Kidney capillary endothelial cell (primary cell): Measurements from ENCODE around the gene EPB41L2.

ENCODE experiments used
- DNase-seq: peaks from one replicate; pipeline ENCODE4 v3.0.0-alpha.2; 2018; ENCODE audit warnings: low spot score

EPB41L2 gene

GRCh38 chr6:131061751-131062119, 1.3 kb downstream of the EPB41L2 start:
- DNase-seq, result no peak

DNA sequence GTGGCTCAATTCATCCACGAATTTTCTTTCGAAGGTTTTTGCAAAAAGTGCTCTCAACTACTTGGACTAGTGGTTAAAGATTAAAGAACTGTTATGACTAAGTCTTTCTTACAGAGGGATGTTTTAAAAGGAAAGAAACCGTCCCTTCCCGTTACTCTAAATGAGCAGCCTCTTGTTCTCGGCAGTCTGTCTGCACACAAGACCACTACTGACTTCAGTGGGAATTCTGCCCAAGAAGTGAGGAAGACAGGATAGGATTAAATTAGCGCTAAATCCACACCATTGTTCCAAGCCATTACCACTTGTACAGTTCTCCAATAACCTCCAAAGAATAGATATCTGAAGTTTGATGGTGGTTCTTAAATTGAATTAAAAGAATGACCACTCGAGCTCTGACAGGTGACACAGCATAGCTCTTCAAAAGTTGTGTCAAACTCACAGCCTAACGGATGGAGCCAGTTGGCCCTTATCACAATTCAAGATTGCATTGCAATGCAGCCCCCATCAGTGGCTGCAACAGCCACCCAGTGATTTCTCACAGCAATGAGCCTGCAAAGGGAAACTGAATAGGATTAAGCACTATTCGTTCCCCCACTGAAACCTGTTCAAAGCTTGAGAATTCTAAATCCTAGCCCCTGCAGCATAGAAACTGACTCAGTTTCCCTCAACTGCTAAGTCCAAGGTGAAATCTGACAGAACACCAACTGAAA, 1.8 kb downstream of the EPB41L2 start:
- no peak for DNase-seq

GRCh38 chr6:131060311-131060710, 2.7 kb downstream of the EPB41L2 start:
- no peak for DNase-seq

- no peak for DNase-seq
Observed at GRCh38 chr6:131059486-131059885, 3.6 kb downstream of the EPB41L2 start.

DNA sequence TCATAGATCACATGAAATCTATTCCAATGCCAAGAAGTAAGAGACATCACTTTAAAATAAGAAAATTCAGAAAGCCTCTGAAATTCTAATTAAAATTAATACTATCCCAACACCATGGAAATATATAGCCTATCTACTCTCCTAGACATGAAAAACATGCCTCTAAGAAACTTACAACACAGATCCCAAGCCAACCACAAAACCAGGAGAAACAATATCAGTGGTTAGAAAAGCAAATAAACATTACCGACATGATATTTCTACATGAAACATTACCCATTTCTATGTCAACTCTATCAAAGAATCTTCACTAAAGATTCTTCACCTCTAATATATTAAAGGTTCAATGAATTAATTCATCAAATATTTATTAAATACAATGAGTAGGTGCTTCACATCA, 4.8 kb downstream of the EPB41L2 start:
- DNase-seq, result no peak

DNA sequence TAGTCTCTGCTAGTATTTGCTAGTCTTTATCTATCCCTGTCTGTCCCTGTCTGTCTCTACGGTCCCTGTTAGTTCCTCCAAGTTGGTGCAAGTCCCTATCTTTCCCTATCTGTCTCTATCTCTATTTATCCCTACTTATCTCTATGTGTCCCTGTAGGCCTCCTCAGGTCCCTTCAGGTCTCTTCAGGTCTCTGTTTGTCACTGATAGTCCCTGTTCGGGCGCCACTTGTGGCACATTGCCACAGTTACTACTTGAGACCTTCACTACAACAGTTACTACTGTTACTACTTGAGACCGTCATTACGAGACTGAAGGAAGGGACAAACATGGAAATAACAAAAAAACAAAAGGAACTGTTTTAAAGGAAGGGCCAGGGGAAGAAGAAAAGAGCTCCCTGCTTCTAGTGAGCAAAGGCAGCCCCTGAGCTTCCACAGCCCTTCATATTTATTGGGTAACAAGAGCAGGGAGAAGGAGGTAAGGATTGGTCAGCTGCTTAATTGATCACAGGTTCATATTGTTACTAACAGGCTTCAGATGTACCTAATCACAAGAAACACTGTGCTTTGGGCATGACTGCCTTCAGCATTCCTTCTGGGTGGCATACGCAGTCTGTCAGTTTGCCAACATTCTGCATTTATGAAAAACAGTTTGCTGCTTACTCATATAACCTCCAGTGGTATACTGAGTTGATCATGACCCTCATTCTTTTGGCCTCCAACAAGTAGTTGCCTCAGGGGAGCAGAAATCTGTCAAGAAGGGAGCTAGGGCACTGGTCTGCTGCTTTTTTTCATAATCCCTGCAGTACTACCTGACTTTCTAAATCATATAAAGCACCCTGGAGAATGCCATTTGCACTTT, 8.4 kb downstream of the EPB41L2 start:
- no peak for DNase-seq

DNA sequence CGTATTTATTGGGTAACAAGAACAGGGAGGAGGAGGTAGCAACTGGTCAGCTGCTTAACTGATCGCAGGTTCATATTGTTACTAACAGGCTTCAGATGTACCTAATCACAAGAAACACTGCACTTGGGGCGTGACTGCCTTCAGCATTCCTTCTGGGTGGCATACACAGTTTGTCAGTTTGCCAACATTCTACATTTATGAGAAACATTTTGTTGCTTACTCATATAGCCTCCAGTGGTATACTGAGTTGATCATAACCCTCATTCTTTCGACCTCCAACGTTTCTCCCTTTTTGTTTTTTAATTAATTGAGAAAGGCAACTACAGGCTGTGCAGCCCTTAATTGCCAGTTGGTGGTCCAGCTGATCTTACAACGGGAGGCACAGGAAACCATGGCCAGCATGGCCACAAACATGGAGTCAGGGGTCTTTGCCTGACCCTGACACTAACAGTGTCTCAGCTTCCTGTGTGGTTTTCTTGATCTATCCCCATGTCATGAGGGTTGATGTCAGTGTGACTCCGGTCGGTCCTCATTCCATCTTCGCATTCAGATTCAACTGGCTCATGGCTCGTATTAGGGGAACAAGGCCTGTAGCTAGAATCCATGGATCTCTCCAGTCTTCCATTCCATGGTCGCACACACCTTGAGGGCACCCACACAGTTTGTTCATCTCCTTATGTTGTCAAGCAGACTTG, 9.4 kb downstream of the EPB41L2 start:
- no peak for DNase-seq

GRCh38 chr6:131052181-131052580, 10.9 kb downstream of the EPB41L2 start:
- no peak for DNase-seq

DNA sequence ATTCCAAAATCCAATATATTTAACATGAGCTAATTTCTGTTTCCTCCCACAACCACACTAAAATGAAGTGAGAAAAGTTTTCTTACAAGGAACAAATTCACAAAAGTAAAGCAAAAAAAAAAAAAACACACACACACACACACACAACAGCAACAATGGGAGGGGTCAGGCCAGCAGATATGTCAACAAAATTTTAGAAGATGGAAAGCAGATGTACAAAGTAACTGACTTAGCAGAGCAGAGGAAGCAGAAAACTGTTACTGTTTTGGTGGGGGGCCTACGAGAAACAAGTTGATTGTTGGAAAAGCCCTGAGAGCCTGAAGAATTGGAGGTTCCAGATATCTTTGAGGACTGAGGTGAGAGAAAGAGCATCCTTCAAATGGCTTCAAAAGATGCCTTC, 11.7 kb downstream of the EPB41L2 start:
- no peak for DNase-seq

DNA sequence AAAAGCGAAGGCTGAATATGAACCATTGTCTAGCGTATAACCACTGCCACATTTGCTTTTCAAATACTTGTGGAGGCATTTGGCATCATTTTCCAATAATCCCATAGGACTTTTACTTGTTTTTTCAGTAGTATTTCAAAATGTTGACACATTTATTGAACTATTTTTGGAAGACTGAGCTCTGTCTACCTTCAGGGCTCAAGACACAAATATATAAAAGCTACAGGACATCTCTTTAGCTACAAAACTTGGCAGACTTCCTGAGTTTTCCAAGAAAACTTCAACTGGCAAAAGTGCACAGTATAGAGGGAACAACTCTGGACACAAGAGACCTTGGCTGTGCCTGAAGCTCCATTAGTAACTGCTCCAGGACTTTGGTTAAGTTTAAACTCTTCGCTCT, 13.4 kb downstream of the EPB41L2 start:
- no peak for DNase-seq

DNA sequence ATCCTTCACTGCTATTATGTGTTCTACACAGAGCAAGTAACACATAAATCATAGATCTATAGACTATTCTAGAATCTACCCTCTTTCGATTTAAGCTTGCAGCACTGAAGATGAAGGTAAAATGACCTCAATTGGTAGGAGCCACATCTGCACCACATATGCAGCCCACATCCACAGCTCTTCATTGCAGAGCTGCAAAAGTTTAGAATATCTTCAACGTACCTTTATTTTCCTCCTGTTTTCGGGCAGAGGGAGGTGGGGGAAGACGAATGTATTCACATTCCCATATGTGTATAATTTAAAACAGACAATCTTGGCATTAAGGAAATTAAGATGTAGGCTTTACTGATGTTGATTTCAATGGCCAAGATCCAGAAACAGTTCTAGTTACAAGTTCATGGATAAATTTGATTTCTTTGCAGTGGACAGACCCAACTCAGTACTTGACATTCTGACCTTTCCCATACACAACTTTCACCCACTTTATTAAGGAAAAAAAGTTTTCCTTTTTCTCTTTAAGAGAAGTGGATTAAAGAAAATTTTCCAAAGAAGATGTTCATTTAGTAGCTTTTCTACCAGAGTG, 14.0 kb downstream of the EPB41L2 start:
- no peak for DNase-seq

GRCh38 chr6:131048459-131048858, 14.6 kb downstream of the EPB41L2 start:
- no peak for DNase-seq

DNA sequence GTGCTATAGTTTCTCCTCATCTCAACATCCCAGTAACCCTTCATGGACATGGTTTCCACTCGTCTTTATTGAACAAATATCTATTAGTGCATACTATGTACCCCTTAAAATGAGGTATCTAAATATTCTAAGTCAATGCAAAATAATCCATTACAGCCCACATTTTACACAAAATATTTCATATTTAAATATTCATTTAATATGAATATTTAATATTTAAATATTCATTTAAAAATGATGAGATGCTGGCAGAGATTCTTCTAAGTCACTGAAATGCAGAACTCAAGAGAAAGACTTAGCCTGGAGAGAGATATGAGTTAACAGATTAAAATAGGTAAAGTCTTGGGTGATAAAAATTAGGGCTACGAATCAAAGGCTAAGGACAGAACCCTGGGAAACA, 17.9 kb downstream of the EPB41L2 start:
- no peak for DNase-seq

- DNase-seq, result no peak
Observed at GRCh38 chr6:131043902-131044447, 19.1 kb downstream of the EPB41L2 start.

DNA sequence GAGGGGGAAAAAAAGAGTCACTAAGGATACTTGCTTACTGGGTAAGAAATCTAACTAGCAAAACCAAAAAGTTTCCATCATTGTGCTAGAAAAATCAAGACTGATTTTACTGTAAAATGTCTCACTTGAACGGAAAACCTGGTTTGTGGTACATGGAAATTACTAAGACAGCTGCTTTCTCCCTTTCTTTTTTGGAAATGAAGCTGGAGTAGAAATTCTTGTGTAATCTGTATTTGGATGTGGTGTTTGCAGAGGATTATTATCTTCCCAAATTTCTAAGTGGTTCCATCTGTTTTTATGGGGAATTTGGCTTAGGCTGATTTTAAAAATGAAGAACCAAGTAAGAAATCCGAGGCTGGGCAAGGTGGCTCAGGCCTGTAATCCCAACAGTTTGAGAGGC, 20.4 kb downstream of the EPB41L2 start:
- no peak for DNase-seq

DNA sequence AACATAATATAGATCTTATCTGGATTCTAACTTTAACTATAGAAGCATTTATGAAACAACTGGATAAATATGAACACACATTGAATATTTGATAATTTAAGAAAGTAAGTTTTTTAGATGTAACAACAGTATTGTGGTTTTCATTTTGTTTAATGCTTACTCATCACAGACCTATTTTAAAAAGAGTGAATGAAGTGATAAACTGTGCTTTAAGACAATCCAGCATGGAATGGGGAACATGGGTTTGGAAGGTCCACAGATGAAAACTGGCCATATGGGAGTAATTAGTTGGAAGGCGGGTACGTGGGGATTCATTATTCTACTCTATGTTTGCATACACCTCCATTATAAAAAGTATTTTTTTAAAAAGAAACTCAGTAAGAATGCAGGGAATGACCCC, 21.2 kb downstream of the EPB41L2 start:
- no peak for DNase-seq

GRCh38 chr6:131040866-131041265, 22.2 kb downstream of the EPB41L2 start:
- DNase-seq, result no peak

DNA sequence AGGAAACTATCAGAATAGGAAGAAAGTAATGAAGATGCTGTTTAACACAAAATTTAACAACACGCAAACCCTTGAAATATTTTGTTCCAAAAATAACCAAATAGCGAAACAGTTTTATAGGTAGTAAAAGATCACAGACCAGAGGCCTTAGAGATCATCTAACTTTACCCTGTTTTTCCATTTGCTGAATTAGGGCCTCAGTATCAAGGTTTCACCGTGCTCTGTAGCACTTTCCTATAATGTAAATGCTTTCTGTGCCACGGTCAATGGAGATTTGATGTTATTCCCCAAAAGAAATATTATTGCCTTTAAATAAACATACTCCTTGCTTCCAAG, 23.7 kb downstream of the EPB41L2 start:
- no peak for DNase-seq

GRCh38 chr6:131038597-131039344, 24.3 kb downstream of the EPB41L2 start:
- DNase-seq, result peak; percentile 6

DNA sequence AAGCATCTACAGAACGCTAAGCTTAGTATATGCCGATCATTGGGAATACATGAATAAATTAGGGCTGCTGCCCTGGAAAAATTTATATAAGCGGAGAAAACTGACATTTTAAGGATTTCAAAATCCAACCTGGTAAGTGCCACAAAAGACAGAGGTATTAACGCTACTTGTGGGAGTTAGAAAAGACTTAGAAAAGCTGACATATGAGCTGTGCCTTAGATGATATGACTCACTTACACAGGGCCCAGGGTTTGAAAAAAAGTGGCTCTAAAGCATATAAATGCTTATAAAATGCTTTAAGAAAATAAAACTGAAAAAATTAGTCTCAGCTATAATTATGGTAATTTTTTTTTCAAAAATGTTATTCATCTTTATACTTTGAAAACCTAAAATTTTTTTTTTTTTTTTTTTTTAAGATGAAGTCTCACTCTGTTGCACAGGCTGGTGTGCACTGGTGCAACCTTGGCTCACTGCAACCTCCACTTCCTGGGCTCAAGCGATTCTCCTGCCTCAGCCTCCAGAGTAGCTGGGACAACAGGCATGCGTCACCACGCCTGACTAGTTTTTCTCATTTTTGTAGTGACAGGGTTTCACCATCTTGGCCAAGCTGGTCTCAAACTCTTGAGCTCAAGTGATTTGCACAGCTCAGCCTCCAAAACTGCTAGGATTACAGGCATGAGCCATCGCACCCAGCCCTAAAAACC, 25.7 kb downstream of the EPB41L2 start:
- no peak for DNase-seq

- DNase-seq, result no peak
Observed at GRCh38 chr6:131036601-131037000, 26.4 kb downstream of the EPB41L2 start.
